Neural cell (in vitro differentiated cells): ENCODE measurements around the gene KRTAP10-5.

Experiments used
- POLR2AphosphoS5 ChIP-seq: IDR thresholded peaks from 2 replicates; pipeline ENCODE4 v1.6.1; 2012
- TF ChIP-seq, protein P1 (sequence below): fragments of 450-650 bp; IDR thresholded peaks from 2 replicates; pipeline ENCODE4 v1.5.1; 2014; ENCODE audit warnings: antibody characterized with exemption, mild to moderate bottlenecking, moderate library complexity; ENCODE audit not compliant: poor library complexity, severe bottlenecking

DNA sequence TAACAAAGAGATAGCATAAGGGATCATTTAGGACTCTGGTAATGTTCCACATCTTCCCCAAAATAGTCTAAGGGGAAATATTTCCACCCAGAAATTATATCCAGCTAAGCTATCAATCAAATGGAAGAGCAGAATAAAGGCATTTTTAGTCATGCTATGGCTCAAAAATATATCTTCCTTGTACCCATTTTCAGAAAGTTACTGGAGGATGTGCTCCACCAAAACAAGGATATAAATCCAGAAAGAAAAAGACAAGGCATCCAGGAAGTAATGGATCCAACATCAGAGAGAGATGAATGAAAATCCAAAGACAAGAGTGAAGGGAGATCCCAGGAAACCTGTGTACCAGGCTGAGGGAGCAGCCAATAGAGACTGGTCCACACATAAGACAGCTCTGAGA is 28.8 kb upstream of the KRTAP10-5 start:
- TF ChIP-seq, protein P1, sequence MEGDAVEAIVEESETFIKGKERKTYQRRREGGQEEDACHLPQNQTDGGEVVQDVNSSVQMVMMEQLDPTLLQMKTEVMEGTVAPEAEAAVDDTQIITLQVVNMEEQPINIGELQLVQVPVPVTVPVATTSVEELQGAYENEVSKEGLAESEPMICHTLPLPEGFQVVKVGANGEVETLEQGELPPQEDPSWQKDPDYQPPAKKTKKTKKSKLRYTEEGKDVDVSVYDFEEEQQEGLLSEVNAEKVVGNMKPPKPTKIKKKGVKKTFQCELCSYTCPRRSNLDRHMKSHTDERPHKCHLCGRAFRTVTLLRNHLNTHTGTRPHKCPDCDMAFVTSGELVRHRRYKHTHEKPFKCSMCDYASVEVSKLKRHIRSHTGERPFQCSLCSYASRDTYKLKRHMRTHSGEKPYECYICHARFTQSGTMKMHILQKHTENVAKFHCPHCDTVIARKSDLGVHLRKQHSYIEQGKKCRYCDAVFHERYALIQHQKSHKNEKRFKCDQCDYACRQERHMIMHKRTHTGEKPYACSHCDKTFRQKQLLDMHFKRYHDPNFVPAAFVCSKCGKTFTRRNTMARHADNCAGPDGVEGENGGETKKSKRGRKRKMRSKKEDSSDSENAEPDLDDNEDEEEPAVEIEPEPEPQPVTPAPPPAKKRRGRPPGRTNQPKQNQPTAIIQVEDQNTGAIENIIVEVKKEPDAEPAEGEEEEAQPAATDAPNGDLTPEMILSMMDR: no peak
- TF ChIP-seq POLR2AphosphoS5: no peak
